ENCODE measurements around the gene THAP4. TPM values are rescaled to one million over a fixed set of nuclear protein-coding genes. Genes with fewer than 3 reads are reported as not detected.

THAP4 gene
- polyA plus RNA-seq, 1 donor (not counting 4 experiments of a cell fraction or from before 2014, with no cell fraction given): 30.3 TPM

GRCh38 chr2:241551998-241552737 is 84.8 kb downstream of the THAP4 start:
- Histone ChIP-seq H3K4me3 (ENCODE audit: control insufficient read depth in 2 of 3, extremely low read depth in 1 of 3, insufficient read depth in 2 of 3, low read depth in 1 of 3, low read length in 3 of 3) (peak overlapping the region; percentile 1 to 38 (median 7)), H3K27ac (ENCODE audit: control insufficient read depth, insufficient read depth, low read length) (no peak overlapping the region), H4K20me1 (ENCODE audit: control insufficient read depth, extremely low read depth, insufficient read depth, low read length) (no peaks in the 10 kb centered on the region), H3K4me1 (ENCODE audit: control insufficient read depth, extremely low read depth, insufficient read depth, low read length) (peaks cover 40% of the 10 kb centered on the region), H3K79me2 (ENCODE audit: control insufficient read depth, insufficient read depth, low read length) (no peaks in the 10 kb centered on the region), H3K27me3 (ENCODE audit: control insufficient read depth, extremely low read depth, insufficient read depth, low read length) (no peaks in the 10 kb centered on the region), H3K4me2 (ENCODE audit: control insufficient read depth, extremely low read depth, insufficient read depth, low read depth, low read length) (peak overlapping the region; percentile 71), H2AFZ (ENCODE audit: control insufficient read depth, low read length) (peak overlapping the region; percentile 80), H3K36me3 (ENCODE audit: control insufficient read depth in 2 of 2, extremely low read depth in 1 of 2, insufficient read depth in 2 of 2, low read length in 2 of 2) (no peaks in the 10 kb centered on the region), H3K9ac (ENCODE audit: control insufficient read depth, extremely low read depth, insufficient read depth, low read length) (peak overlapping the region; percentile 33), H3K9me3 (ENCODE audit: control insufficient read depth, low read depth, low read length) (no peaks in the 10 kb centered on the region), H3K9me1 (ENCODE audit: control insufficient read depth, extremely low read depth, insufficient read depth, low read length) (no peaks in the 10 kb centered on the region)
- dilution Hi-C loops (cut with MboI; ENCODE audit: extremely low pct_ligation_motif_present, low sequenced_read_pairs): no loop called here
- FAIRE-seq: peak; percentile 55
- DNase-seq (ENCODE audit: low read depth, low spot score): no peak
- TF ChIP-seq EZH2 (IDR thresholded peaks at IDR 0.05; ENCODE audit: low read length) (no peak), CTCF (optimal IDR thresholded peaks at IDR 0.05 in 1 of 3, IDR thresholded peaks at IDR 0.05 in 1 of 3, conservative IDR thresholded peaks at IDR 0.05 in 1 of 3; ENCODE audit: extremely low read depth in 1 of 3, insufficient read depth in 2 of 3, low read length in 3 of 3) (no peak)

DNA sequence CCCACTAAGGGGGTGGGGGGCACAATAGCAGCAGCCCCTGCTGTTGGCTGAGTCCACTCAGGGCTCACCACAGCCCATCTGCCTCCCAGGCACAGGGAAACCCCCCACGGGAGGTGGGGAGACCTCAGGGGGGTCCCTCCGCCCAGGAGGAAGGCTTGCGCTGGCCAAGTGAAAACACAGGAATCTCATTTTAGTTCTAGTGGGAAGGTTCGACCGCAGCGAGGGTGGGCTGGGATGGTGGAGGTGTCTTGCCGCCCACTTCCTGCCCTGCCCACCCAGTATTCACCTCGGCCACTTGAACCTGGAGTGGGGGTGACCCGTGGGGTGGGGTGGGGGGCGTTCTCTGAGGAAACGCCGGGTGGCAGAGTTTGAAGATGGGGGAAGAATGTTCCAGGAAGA is 85.4 kb downstream of the THAP4 start:
- peaks cover 46% of the 10 kb centered on the region for H3K4me1 ChIP-seq (ENCODE audit: control insufficient read depth, extremely low read depth, insufficient read depth, low read length)
- no peak for DNase-seq (ENCODE audit: low read depth, low spot score)
- H4K20me1 ChIP-seq (ENCODE audit: control insufficient read depth, extremely low read depth, insufficient read depth, low read length): no peaks in the 10 kb centered on the region
- no peaks in the 10 kb centered on the region for H3K36me3 ChIP-seq (ENCODE audit: control insufficient read depth in 2 of 2, extremely low read depth in 1 of 2, insufficient read depth in 2 of 2, low read length in 2 of 2)
- peak overlapping the region; percentile 71 for H3K4me2 ChIP-seq (ENCODE audit: control insufficient read depth, extremely low read depth, insufficient read depth, low read depth, low read length)
- no peaks in the 10 kb centered on the region for H3K27me3 ChIP-seq (ENCODE audit: control insufficient read depth, extremely low read depth, insufficient read depth, low read length)
- H3K4me3 ChIP-seq (ENCODE audit: control insufficient read depth in 2 of 3, extremely low read depth in 1 of 3, insufficient read depth in 2 of 3, low read depth in 1 of 3, low read length in 3 of 3): peak overlapping the region in 1 of 3 experiments; percentile 7
- no peaks in the 10 kb centered on the region for H3K79me2 ChIP-seq (ENCODE audit: control insufficient read depth, insufficient read depth, low read length)
- no peak overlapping the region for H3K27ac ChIP-seq (ENCODE audit: control insufficient read depth, insufficient read depth, low read length)
- FAIRE-seq: no peak
- dilution Hi-C loops (cut with MboI; ENCODE audit: extremely low pct_ligation_motif_present, low sequenced_read_pairs): no loop called here
- no peaks in the 10 kb centered on the region for H3K9me3 ChIP-seq (ENCODE audit: control insufficient read depth, low read depth, low read length)
- no peaks in the 10 kb centered on the region for H3K9me1 ChIP-seq (ENCODE audit: control insufficient read depth, extremely low read depth, insufficient read depth, low read length)
- TF ChIP-seq EZH2 (IDR thresholded peaks at IDR 0.05; ENCODE audit: low read length) (no peak), CTCF (optimal IDR thresholded peaks at IDR 0.05 in 1 of 3, IDR thresholded peaks at IDR 0.05 in 1 of 3, conservative IDR thresholded peaks at IDR 0.05 in 1 of 3; ENCODE audit: extremely low read depth in 1 of 3, insufficient read depth in 2 of 3, low read length in 3 of 3) (no peak)
- peak overlapping the region; percentile 80 for H2AFZ ChIP-seq (ENCODE audit: control insufficient read depth, low read length)
- peak overlapping the region; percentile 33 for H3K9ac ChIP-seq (ENCODE audit: control insufficient read depth, extremely low read depth, insufficient read depth, low read length)

Data from keratinocyte (primary cell).